Stimulated activated CD8-positive, alpha-beta memory T cell treated with anti-CD3 and anti-CD28 coated beads, Interleukin-12 subunit alpha, Interleukin-12 subunit beta, amount 100 ng/mL, for 1 hour (primary cell): ENCODE results near the gene PRPF31.
A peak's percentile ranks its signal among the peaks of the same experiment; 100 is the strongest.

Experiments used
- DNase-seq: peaks from one replicate; pipeline ENCODE4 v3.0.0-alpha.2; 2020; ENCODE audit warnings: low read depth

Gene PRPF31

GRCh38 chr19:54108496-54108895 is 7.1 kb upstream of the PRPF31 start:
- no peak for DNase-seq

- no peak for DNase-seq
Observed at GRCh38 chr19:54109651-54110050, 5.9 kb upstream of the PRPF31 start.

GRCh38 chr19:54114340-54115108 is 1.0 kb upstream of the PRPF31 start:
- no peak for DNase-seq

- no peak for DNase-seq
Observed at GRCh38 chr19:54121259-54121658, 5.7 kb downstream of the PRPF31 start.

- no peak for DNase-seq
Observed at GRCh38 chr19:54123682-54124081, 8.1 kb downstream of the PRPF31 start.

GRCh38 chr19:54124393-54124792 is 8.8 kb downstream of the PRPF31 start:
- DNase-seq = no peak

- DNase-seq = no peak
Observed at GRCh38 chr19:54125713-54126112, 10.2 kb downstream of the PRPF31 start.

- DNase-seq = no peak
Observed at GRCh38 chr19:54127688-54128440, 12.3 kb downstream of the PRPF31 start.

GRCh38 chr19:54128441-54128725 is 12.8 kb downstream of the PRPF31 start:
- no peak for DNase-seq

- no peak for DNase-seq
Observed at GRCh38 chr19:54128796-54129616, 13.5 kb downstream of the PRPF31 start.

- no peak for DNase-seq
Observed at GRCh38 chr19:54129617-54129996, 14.1 kb downstream of the PRPF31 start.

GRCh38 chr19:54133312-54133956 is 17.9 kb downstream of the PRPF31 start:
- DNase-seq = no peak

- DNase-seq = no peak
Observed at GRCh38 chr19:54133957-54134590, 18.5 kb downstream of the PRPF31 start.

- DNase-seq = no peak
Observed at GRCh38 chr19:54136086-54136863, 20.7 kb downstream of the PRPF31 start.

GRCh38 chr19:54136864-54137698 is 21.5 kb downstream of the PRPF31 start:
- peak; percentile 98 for DNase-seq

- DNase-seq = no peak
Observed at GRCh38 chr19:54137699-54138488, 22.3 kb downstream of the PRPF31 start, which contains the start of gene CNOT3. TSS of gene CNOT3 (plus strand) at chr19:54137762. CDS start at chr19:54142979, 5,217 bp downstream.

GRCh38 chr19:54138489-54139256 is 23.1 kb downstream of the PRPF31 start:
- DNase-seq = no peak

GRCh38 chr19:54141356-54141755 is 25.8 kb downstream of the PRPF31 start:
- DNase-seq = no peak
